B cell (primary cell): ENCODE data around the gene DGKZ. TPM values are rescaled to one million over a fixed set of nuclear protein-coding genes. Genes with fewer than 3 reads are reported as not detected.

Experiments used
- ATAC-seq: fragments of 200-7000 bp; cut with Tn5 transposase; one replicate; pipeline ENCODE4 v1.10.0; 2021; ENCODE audit warnings: low read depth, mild to moderate bottlenecking, moderate number of reproducible peaks, moderate library complexity
- CTCF ChIA-PET: fragments of 350-600 bp; sonication (Branson Sonifier 250); formaldehyde crosslinking; loops from one replicate; lab custom pipeline; 2021; ENCODE audit warnings: antibody characterized with exemption, inconsistent platforms; lab: Charles Lee
- POLR2A ChIA-PET: fragments of 350-600 bp; sonication (Branson Sonifier 250); formaldehyde crosslinking; loops from one replicate; lab custom pipeline; 2021; ENCODE audit warnings: antibody characterized with exemption; lab: Charles Lee
- DNase-seq: peaks from one replicate; pipeline ENCODE4 v3.0.0; 2013
- H2AFZ ChIP-seq: 2 replicates; pipeline ENCODE4 v1.6.1; 2012; ENCODE audit warnings: mild to moderate bottlenecking, low read depth, low read length; ENCODE audit not compliant: insufficient read depth, poor library complexity, severe bottlenecking
- H3K27ac ChIP-seq, 2 donors: 1 replicate in 1 of 2; 2 replicates in 1 of 2; pipeline ENCODE4 v1.5.1; 2012 to 2013; ENCODE audit warnings: low read length in 2 of 2, mild to moderate bottlenecking in 2 of 2, moderate library complexity in 1 of 2
- H3K27me3 ChIP-seq, 4 experiments: fragments of 200-600 bp in 1 of 4; sonication (generic) in 1 of 4; replicated peaks in 1 of 4; 1 replicate in 2 of 4; 2 replicates in 2 of 4; pipeline versions ENCODE4 v1.6.1 to v1.7.0; 2013 to 2016; ENCODE audit warnings: low read length in 3 of 4, mild to moderate bottlenecking in 2 of 4, mixed read lengths in 1 of 4, moderate library complexity in 1 of 4; ENCODE audit not compliant: insufficient read depth in 4 of 4, control insufficient read depth in 3 of 4; ENCODE audit errors: control extremely low read depth in 1 of 4
- H3K36me3 ChIP-seq, 2 experiments: replicated peaks in 1 of 2; 1 replicate in 1 of 2; 2 replicates in 1 of 2; pipeline versions ENCODE4 v1.6.1 to v1.7.1; 2013; ENCODE audit warnings: low read length in 1 of 2; ENCODE audit not compliant: insufficient read depth in 2 of 2, control insufficient read depth in 1 of 2; ENCODE audit errors: control extremely low read depth in 1 of 2, extremely low read depth in 1 of 2
- H3K4me1 ChIP-seq, 2 donors: fragments of 200-600 bp in 1 of 2; sonication (generic) in 1 of 2; 1 replicate in 1 of 2; 2 replicates in 1 of 2; pipeline versions ENCODE4 v1.5.1 to v1.6.1; 2013 to 2017; ENCODE audit warnings: low read length in 2 of 2; ENCODE audit not compliant: control insufficient read depth in 2 of 2, insufficient read depth in 2 of 2
- H3K4me2 ChIP-seq: replicated peaks from 2 replicates; pipeline ENCODE3; 2012; ENCODE audit warnings: mild to moderate bottlenecking, low read depth, low read length; ENCODE audit not compliant: poor library complexity, severe bottlenecking
- H3K4me3 ChIP-seq, 5 experiments: fragments of 200-600 bp in 1 of 5; sonication (generic) in 1 of 5; 1 replicate in 3 of 5; 2 replicates in 2 of 5; pipeline versions ENCODE4 v1.5.1 to v1.7.0; 2011 to 2016; ENCODE audit warnings: low read length in 4 of 5, mild to moderate bottlenecking in 4 of 5, low read depth in 2 of 5, control low read depth in 1 of 5, moderate library complexity in 1 of 5; ENCODE audit not compliant: insufficient read depth in 1 of 5; ENCODE audit errors: control extremely low read depth in 1 of 5, extremely low read depth in 1 of 5
- H3K79me2 ChIP-seq: fragments of 200-600 bp; sonication (generic); one replicate; pipeline ENCODE4 v1.6.0; 2016; ENCODE audit warnings: low read length; ENCODE audit not compliant: control insufficient read depth, insufficient read depth
- H3K9ac ChIP-seq: fragments of 200-600 bp; sonication (generic); 2 replicates; pipeline ENCODE4 v1.6.1; 2017; ENCODE audit warnings: mild to moderate bottlenecking, low read length, moderate library complexity
- H3K9me3 ChIP-seq, 3 donors: one replicate each; pipeline versions ENCODE4 v1.6.1 to v1.7.1; 2013; ENCODE audit warnings: low read length in 2 of 3; ENCODE audit not compliant: control insufficient read depth in 2 of 3, insufficient read depth in 1 of 3; ENCODE audit errors: control extremely low read depth in 1 of 3
- H4K20me1 ChIP-seq: 2 replicates; pipeline ENCODE4 v1.6.0; 2012; ENCODE audit warnings: mild to moderate bottlenecking, low read length; ENCODE audit not compliant: insufficient read depth, control insufficient read depth, poor library complexity, severe bottlenecking
- H3K27ac Mint-ChIP-seq: one replicate; pipeline ENCODE4 v1.8.0; 2021; ENCODE audit warnings: mixed read lengths
- H3K27me3 Mint-ChIP-seq: one replicate; pipeline ENCODE4 v1.8.0; 2021; ENCODE audit warnings: mixed read lengths
- H3K4me1 Mint-ChIP-seq: one replicate; pipeline ENCODE4 v1.8.0; 2021; ENCODE audit warnings: mixed read lengths
- H3K4me3 Mint-ChIP-seq: one replicate; pipeline ENCODE4 v1.8.0; 2021; ENCODE audit warnings: mixed read lengths
- H3K9me3 Mint-ChIP-seq: one replicate; pipeline ENCODE4 v1.8.0; 2022; ENCODE audit warnings: mixed read lengths; ENCODE audit not compliant: insufficient read depth
- CTCF ChIP-seq: fragments of 200-600 bp; IDR thresholded peaks from one replicate; pipeline ENCODE4 v1.8.0; 2022; ENCODE audit warnings: antibody characterized with exemption, mild to moderate bottlenecking
- EZH2 ChIP-seq: IDR thresholded peaks from 2 replicates; pipeline ENCODE4 v1.6.1; 2012; ENCODE audit warnings: borderline replicate concordance, low read depth, mild to moderate bottlenecking, moderate library complexity, low read length; ENCODE audit not compliant: insufficient read depth, poor library complexity, severe bottlenecking
- WGBS: methylation state at CpG from one replicate; pipeline ENCODE4 v1.1.5; 2013; ENCODE audit warnings: missing lambda C conversion rate; ENCODE audit not compliant: insufficient coverage; 5-methylcytosine and 5-hydroxymethylcytosine counted together
- intact Hi-C: fragments of 100-400 bp; cut with micrococcal nuclease; formaldehyde crosslinking; loops from one replicate; pipeline ENCODE4 v1.10.0; 2022
- polyA plus RNA-seq: library from polyadenylated mRNA; depleted of rRNA; stranded (reverse); fragments of >200 nt; gene quantifications from 2 replicates; pipeline ENCODE4 v1.2.3, GENCODE V29; 2012
- total RNA-seq, 2 donors: library from RNA; stranded (reverse); fragments of 120-200 nt in 1 of 2; gene quantifications; 1 replicate in 1 of 2; 2 replicates in 1 of 2; pipeline versions ENCODE4 v1.2.3 to v1.2.4, GENCODE V29; 2013 to 2022

DGKZ gene
- total and polyA plus RNA-seq, 2 donors (not counting 1 experiment from before 2014, with no cell fraction given) = 56.6 to 79.5 TPM

GRCh38 chr11:46357483-46357936 is 10.2 kb downstream of the DGKZ start:
- peaks cover 58% of the 10 kb centered on the region for H3K79me2 ChIP-seq
- H3K4me3 ChIP-seq = no peak overlapping the region
- 96% methylated on average over 11 of the region's 11 CpGs for WGBS
- Mint-ChIP-seq H3K9me3 (no peaks in the 10 kb centered on the region), H3K27ac (no peak overlapping the region), H3K4me1 (peaks cover 21% of the 10 kb centered on the region), H3K27me3 (no peaks in the 10 kb centered on the region), H3K4me3 (no peak overlapping the region)
- no peaks in the 10 kb centered on the region for H3K9me3 ChIP-seq
- no peak overlapping the region for H3K4me2 ChIP-seq
- peaks cover 0 to 2% of the 10 kb centered on the region in 2 experiments for H3K36me3 ChIP-seq
- DNase-seq (no peak), ATAC-seq (no peak)
- POLR2A ChIA-PET = interaction anchor here (0.6 kb wide), 1 partner anchor 124 kb away, joined by 3 read pairs; no protein-coding TSS in a partner anchor
- peaks cover 18 to 19% of the 10 kb centered on the region in 2 donors for H3K4me1 ChIP-seq
- H2AFZ ChIP-seq = no peak overlapping the region
- H3K9ac ChIP-seq = no peak overlapping the region
- H3K27me3 ChIP-seq = no peaks in the 10 kb centered on the region
- intact Hi-C loops = no loop called here
- TF ChIP-seq CTCF (no peak), EZH2 (no peak)
- H4K20me1 ChIP-seq = peaks cover 60% of the 10 kb centered on the region
- no peak overlapping the region for H3K27ac ChIP-seq
- CTCF ChIA-PET = interaction anchor here (0.6 kb wide), 1 partner anchor 255 kb away, joined by 4 read pairs; no protein-coding TSS in a partner anchor

GRCh38 chr11:46359953-46360352 is 12.7 kb downstream of the DGKZ start:
- ChIA-PET CTCF (interaction anchor here (0.8 to 1.5 kb wide), 4 partner anchors 9 to 19 kb away, joined by 3 to 8 read pairs (median 6); partner anchors contain the start of gene DGKZ), POLR2A (no interaction called here)
- H3K27ac Mint-ChIP-seq = no peak overlapping the region
- Histone ChIP-seq H3K4me1 (peaks cover 19 to 26% of the 10 kb centered on the region in 2 donors), H3K36me3 (no peaks in the 10 kb centered on the region), H3K4me2 (no peak overlapping the region), H3K27ac (no peak overlapping the region), H2AFZ (no peak overlapping the region), H3K79me2 (peaks cover 61% of the 10 kb centered on the region), H3K4me3 (no peak overlapping the region), H3K9me3 (no peaks in the 10 kb centered on the region), H3K9ac (no peak overlapping the region), H4K20me1 (peaks cover 66% of the 10 kb centered on the region), H3K27me3 (no peaks in the 10 kb centered on the region)
- H3K4me3 Mint-ChIP-seq = no peak overlapping the region
- ATAC-seq (no peak), DNase-seq (no peak)
- WGBS = no CpG with 5 or more reads among the region's 1 CpG
- no peaks in the 10 kb centered on the region for H3K9me3 Mint-ChIP-seq
- intact Hi-C loops = no loop called here
- no peak for TF ChIP-seq CTCF
- no peak for TF ChIP-seq EZH2
- no peaks in the 10 kb centered on the region for H3K27me3 Mint-ChIP-seq
- peaks cover 23% of the 10 kb centered on the region for H3K4me1 Mint-ChIP-seq
